ENCODE results near the gene TMEM218.
A peak's percentile ranks its signal among the peaks of the same experiment; 100 is the strongest.

Gene TMEM218

DNA sequence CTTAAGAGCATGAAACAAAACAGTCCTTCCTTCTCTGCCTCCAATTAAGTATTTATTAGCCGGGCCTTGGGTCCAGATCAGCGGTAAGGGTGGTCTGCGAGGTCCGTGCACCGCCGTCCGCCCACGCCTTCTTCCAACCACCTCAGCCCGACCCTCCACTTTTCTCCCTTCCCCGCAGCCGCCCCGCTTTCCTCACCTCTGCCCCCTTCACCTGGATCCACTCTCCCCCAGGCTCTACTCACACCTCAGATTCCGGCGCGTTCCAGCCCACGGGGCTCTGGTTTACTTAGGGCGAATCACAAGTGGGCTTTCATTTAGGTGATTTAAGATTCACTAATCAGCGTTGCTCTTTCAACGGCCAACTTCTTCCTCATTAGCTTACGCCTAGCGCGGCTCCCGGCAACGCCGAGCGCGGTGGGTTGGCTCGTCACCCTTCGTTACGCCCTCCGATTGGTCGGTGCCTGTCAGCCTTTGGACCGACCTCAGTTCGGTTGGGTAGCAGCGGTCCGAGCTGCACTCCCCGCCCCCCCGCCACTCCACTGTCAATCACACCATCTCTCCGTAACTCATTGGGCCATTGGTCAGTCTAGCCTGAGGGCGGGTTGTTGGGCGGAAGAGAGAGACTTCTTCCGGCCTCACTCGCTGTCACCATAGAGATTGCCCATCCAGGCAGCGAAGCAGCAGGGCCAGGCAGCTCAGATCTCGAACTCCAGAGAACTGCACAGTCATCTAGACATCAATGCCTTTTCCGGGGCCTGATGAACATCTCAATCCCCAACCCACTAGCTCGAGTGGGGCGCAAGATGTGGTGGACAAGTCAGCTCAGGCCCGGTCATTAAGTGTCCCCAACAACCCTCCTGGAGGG lies at the start of gene TMEM218:
TSS of gene TMEM218 (minus strand) at position 284 of the 865 bp plus-strand sequence. CDS start 9,385 bp downstream, outside the sequence.
- Histone ChIP-seq H3K4me3 (ENCODE audit: low read length in 2 of 2) (peak within 1 kb of the TSS; percentile 96 to 99), H3K27me3 (ENCODE audit: control insufficient read depth in 2 of 2, insufficient read depth in 2 of 2, low read length in 2 of 2) (no peaks in the 10 kb centered on the region), H3K27ac (ENCODE audit: low read depth in 2 of 2, low read length in 2 of 2) (peak within 1 kb of the TSS; percentile 73 to 77), H3K9ac (ENCODE audit: low read depth in 1 of 2, low read length in 2 of 2) (peak within 1 kb of the TSS; percentile 71 to 94), H3K9me3 (ENCODE audit: control insufficient read depth in 2 of 2, low read length in 2 of 2) (no peaks in the 10 kb centered on the region), H3K4me1 (ENCODE audit: control insufficient read depth in 2 of 2, insufficient read depth in 2 of 2, low read length in 2 of 2) (peaks cover 3% of the 10 kb centered on the region in 2 donors), H3K36me3 (ENCODE audit: control insufficient read depth in 2 of 2, insufficient read depth in 2 of 2, low read length in 2 of 2) (no peaks in the 10 kb centered on the region)

DNA sequence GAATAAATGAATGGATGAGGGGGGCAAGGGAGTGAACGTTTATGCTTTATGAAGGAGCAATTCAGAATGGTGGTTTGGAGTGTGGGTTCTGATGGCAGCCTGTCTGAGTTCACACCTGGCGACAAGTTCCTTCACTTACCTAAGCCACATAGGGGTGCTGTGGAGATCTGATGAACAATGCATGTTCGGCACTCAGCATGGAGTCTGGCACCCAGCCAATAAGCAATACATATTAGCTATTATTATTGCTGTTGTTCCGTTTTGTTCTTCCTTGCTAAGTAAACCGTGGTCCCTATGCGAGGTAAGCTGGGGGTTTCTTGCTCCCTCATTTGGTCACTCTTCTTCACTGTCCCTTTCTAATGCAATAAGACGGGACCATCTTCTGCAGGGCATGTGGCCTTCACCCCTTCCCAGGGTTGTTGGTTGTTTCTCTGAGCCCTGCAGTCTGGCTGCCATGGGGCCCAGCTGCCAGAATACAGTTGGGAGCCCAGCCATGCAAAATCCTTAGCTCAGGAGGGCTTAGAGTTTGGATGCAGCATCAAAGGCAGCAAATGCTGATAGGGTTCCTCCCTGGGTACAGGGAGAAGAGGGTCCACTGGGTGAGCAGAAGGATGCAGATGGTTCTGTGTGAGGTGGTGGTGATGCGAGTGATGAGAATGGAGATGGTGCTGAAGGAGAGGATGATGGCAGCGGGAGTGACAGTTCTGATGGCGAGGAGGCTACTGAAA lies 46.7 kb upstream of the TMEM218 start:
- Histone ChIP-seq H3K27me3 (ENCODE audit: control insufficient read depth in 2 of 2, insufficient read depth in 2 of 2, low read length in 2 of 2) (peaks cover 6 to 13% of the 10 kb centered on the region in 2 donors), H3K27ac (ENCODE audit: low read depth in 2 of 2, low read length in 2 of 2) (no peak overlapping the region), H3K4me3 (ENCODE audit: low read length in 2 of 2) (no peak overlapping the region), H3K9ac (ENCODE audit: low read depth in 1 of 2, low read length in 2 of 2) (no peak overlapping the region), H3K9me3 (ENCODE audit: control insufficient read depth in 2 of 2, low read length in 2 of 2) (no peaks in the 10 kb centered on the region), H3K36me3 (ENCODE audit: control insufficient read depth in 2 of 2, insufficient read depth in 2 of 2, low read length in 2 of 2) (no peaks in the 10 kb centered on the region), H3K4me1 (ENCODE audit: control insufficient read depth in 2 of 2, insufficient read depth in 2 of 2, low read length in 2 of 2) (no peaks in the 10 kb centered on the region)

DNA sequence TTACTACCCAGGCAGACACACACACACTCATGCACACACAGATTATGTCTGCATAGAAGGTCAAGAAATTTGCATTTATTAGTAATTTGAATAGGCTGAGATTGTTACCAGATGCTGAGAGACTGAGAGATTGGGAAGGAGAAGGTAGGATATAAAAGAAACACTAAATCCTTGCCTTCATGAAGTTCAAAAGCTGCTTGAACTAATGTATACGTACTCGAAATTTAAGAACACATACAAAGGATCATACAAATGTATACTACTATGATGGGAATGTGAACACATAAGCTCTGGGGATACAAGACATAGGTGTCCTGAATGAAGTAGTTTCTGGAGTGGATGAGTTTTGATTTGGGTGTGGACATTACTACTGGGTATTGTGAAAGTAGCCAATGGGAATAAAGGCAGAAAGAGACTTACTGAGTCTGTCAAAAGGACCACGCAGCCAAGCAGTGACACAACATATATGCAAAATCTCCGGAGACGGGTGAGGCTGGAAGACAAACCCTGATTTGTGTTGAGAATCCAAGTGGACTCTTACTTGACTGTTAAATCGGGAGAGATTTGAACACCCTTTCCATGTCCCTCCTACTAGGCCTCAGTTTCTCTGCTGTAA lies 45.8 kb upstream of the TMEM218 start:
- H3K4me3 ChIP-seq (ENCODE audit: low read length in 2 of 2) = no peak overlapping the region
- no peaks in the 10 kb centered on the region for H3K36me3 ChIP-seq (ENCODE audit: control insufficient read depth in 2 of 2, insufficient read depth in 2 of 2, low read length in 2 of 2)
- H3K4me1 ChIP-seq (ENCODE audit: control insufficient read depth in 2 of 2, insufficient read depth in 2 of 2, low read length in 2 of 2) = no peaks in the 10 kb centered on the region
- H3K9ac ChIP-seq (ENCODE audit: low read depth in 1 of 2, low read length in 2 of 2) = no peak overlapping the region
- no peak overlapping the region for H3K27ac ChIP-seq (ENCODE audit: low read depth in 2 of 2, low read length in 2 of 2)
- peaks cover 6 to 8% of the 10 kb centered on the region in 2 donors for H3K27me3 ChIP-seq (ENCODE audit: control insufficient read depth in 2 of 2, insufficient read depth in 2 of 2, low read length in 2 of 2)
- no peaks in the 10 kb centered on the region for H3K9me3 ChIP-seq (ENCODE audit: control insufficient read depth in 2 of 2, low read length in 2 of 2)

DNA sequence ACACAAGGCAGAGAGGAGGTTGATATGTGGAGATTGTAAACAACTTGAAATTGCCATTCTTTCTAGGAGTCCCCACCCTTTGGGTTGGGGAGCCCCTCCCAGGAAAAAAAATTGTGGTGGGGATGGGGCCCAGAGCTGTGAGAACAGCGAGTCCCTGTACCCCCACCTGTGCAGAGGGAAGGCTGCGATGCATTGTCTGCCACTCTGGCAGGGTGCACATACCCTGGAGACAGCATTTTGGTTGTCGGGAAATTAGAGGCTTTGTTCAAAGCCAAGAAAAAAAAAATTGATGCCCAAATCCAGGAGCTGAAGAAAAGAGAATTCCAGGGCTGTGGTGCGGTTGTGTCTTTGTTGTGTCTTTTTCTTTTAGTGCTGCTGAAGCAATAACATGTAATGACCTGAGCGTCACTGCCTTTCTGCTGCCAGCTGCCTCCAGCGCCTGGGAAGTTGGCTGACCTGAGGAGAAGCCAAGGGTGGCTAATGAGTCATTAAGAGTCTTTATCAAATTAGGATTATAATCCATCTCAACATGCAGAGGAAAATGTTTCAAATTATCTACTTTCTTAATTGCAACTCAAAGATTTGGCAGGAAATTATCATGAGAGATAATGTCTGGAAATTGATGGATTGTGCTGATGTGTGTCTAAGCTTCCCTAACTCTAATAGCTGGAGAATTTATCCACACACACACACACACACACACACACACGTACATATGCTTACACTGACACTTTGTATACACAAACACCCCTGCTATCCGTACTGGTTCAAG lies 45.1 kb upstream of the TMEM218 start:
- Histone ChIP-seq H3K36me3 (ENCODE audit: control insufficient read depth in 2 of 2, insufficient read depth in 2 of 2, low read length in 2 of 2) (no peaks in the 10 kb centered on the region), H3K9ac (ENCODE audit: low read depth in 1 of 2, low read length in 2 of 2) (no peak overlapping the region), H3K27ac (ENCODE audit: low read depth in 2 of 2, low read length in 2 of 2) (no peak overlapping the region), H3K9me3 (ENCODE audit: control insufficient read depth in 2 of 2, low read length in 2 of 2) (no peaks in the 10 kb centered on the region), H3K4me3 (ENCODE audit: low read length in 2 of 2) (no peak overlapping the region), H3K27me3 (ENCODE audit: control insufficient read depth in 2 of 2, insufficient read depth in 2 of 2, low read length in 2 of 2) (peaks cover 6 to 8% of the 10 kb centered on the region in 2 donors), H3K4me1 (ENCODE audit: control insufficient read depth in 2 of 2, insufficient read depth in 2 of 2, low read length in 2 of 2) (no peaks in the 10 kb centered on the region)

DNA sequence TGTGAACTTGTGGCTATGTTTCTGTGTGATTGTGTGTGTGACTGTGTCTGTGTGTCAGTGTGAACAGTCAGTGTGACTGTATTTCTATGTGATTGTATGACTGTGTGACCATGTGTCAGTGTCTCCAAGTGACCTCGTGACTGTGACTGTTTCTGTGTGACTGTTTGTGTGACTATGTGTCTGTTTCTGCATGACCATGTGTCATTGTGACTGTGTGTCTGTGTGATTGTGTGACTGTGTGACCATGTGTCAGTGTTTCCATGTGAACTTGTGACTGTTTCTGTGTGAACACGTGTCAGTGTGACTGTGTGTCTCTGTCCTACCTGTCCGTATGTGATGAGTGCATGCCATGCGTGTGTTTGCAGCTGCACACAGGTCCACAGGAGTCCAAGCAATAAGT lies 44.3 kb upstream of the TMEM218 start:
- Histone ChIP-seq H3K4me1 (ENCODE audit: control insufficient read depth in 2 of 2, insufficient read depth in 2 of 2, low read length in 2 of 2) (no peaks in the 10 kb centered on the region), H3K9ac (ENCODE audit: low read depth in 1 of 2, low read length in 2 of 2) (no peak overlapping the region), H3K27me3 (ENCODE audit: control insufficient read depth in 2 of 2, insufficient read depth in 2 of 2, low read length in 2 of 2) (peaks cover 6 to 8% of the 10 kb centered on the region in 2 donors), H3K27ac (ENCODE audit: low read depth in 2 of 2, low read length in 2 of 2) (no peak overlapping the region), H3K36me3 (ENCODE audit: control insufficient read depth in 2 of 2, insufficient read depth in 2 of 2, low read length in 2 of 2) (no peaks in the 10 kb centered on the region), H3K9me3 (ENCODE audit: control insufficient read depth in 2 of 2, low read length in 2 of 2) (no peaks in the 10 kb centered on the region), H3K4me3 (ENCODE audit: low read length in 2 of 2) (no peak overlapping the region)

DNA sequence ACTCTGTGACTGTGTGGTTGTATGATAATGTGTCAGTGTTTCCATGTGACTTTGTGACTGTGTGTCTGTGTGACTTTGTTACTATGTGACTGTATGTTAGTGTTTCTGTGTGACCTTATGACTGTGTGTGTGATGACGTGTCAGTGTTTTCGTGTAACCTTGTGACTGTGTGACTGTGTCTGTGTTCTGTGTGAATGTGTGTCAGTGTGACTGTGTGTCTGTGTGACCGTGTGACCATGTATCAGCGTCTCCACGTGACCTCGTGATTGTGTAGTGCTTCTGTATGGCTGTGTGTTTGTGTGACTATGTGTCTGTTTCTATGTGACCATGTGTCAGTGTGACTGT lies 43.6 kb upstream of the TMEM218 start:
- no peak overlapping the region for H3K27ac ChIP-seq (ENCODE audit: low read depth in 2 of 2, low read length in 2 of 2)
- no peak overlapping the region for H3K4me3 ChIP-seq (ENCODE audit: low read length in 2 of 2)
- H3K9me3 ChIP-seq (ENCODE audit: control insufficient read depth in 2 of 2, low read length in 2 of 2) = no peaks in the 10 kb centered on the region
- H3K4me1 ChIP-seq (ENCODE audit: control insufficient read depth in 2 of 2, insufficient read depth in 2 of 2, low read length in 2 of 2) = no peaks in the 10 kb centered on the region
- no peaks in the 10 kb centered on the region for H3K36me3 ChIP-seq (ENCODE audit: control insufficient read depth in 2 of 2, insufficient read depth in 2 of 2, low read length in 2 of 2)
- H3K27me3 ChIP-seq (ENCODE audit: control insufficient read depth in 2 of 2, insufficient read depth in 2 of 2, low read length in 2 of 2) = peaks cover 6 to 8% of the 10 kb centered on the region in 2 donors
- no peak overlapping the region for H3K9ac ChIP-seq (ENCODE audit: low read depth in 1 of 2, low read length in 2 of 2)

DNA sequence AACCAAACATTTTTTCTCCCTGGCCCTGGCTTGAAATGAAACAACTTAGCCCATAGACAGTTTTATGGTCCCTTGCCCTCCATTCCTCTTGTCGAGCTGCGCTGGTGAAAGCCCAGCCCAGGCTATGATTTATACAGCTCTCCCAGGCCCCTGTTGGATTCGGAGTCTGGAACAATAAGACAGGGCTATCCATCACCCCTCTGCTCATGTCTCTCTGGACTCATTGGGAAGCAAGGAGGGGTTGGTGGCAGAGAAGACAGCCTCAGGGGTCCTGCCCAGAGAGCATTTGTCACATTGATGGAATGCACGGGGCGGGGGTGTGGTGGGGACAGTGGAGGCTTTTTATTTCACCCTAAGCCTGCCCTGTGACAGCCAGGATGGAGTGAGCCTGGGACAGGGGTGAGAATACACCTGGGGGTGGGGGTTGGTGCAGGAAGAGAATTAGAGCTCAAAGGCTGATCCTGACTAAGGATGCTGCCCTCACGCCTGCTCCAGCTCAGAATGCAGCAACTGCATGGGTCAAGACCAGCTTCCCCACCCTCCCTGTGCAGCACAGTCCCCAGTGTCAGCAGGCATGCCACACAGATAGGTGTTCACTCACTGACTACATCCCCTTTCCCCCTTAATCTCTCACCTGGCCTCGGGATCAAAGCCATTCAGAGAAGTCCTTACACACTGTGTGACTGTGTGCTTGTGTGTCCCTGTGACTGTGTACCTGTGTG lies 43.1 kb upstream of the TMEM218 start:
- H3K4me1 ChIP-seq (ENCODE audit: control insufficient read depth in 2 of 2, insufficient read depth in 2 of 2, low read length in 2 of 2) = no peaks in the 10 kb centered on the region
- H3K27ac ChIP-seq (ENCODE audit: low read depth in 2 of 2, low read length in 2 of 2) = no peak overlapping the region
- H3K9ac ChIP-seq (ENCODE audit: low read depth in 1 of 2, low read length in 2 of 2) = no peak overlapping the region
- no peak overlapping the region for H3K4me3 ChIP-seq (ENCODE audit: low read length in 2 of 2)
- H3K9me3 ChIP-seq (ENCODE audit: control insufficient read depth in 2 of 2, low read length in 2 of 2) = no peaks in the 10 kb centered on the region
- no peaks in the 10 kb centered on the region for H3K36me3 ChIP-seq (ENCODE audit: control insufficient read depth in 2 of 2, insufficient read depth in 2 of 2, low read length in 2 of 2)
- H3K27me3 ChIP-seq (ENCODE audit: control insufficient read depth in 2 of 2, insufficient read depth in 2 of 2, low read length in 2 of 2) = peaks cover 6 to 8% of the 10 kb centered on the region in 2 donors

DNA sequence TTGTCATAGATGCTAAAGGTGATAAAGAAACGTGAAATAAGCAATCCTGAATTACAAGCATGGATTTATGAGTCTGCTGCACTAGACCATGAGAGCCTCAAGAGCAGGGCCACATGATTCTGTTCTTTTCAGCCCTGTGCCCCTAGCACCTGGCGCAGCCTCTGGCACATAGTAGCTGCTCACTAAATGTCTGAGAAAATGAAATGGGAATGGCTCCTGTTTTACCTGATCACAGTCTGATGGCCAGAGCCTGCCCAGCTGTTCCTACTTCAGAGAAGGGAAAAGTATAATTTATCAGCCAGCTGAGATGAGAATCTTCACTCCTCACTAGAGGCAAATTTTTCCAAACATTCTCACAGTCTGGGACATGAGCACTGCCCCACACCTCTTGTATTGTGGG lies 42.4 kb upstream of the TMEM218 start:
- Histone ChIP-seq H3K4me1 (ENCODE audit: control insufficient read depth in 2 of 2, insufficient read depth in 2 of 2, low read length in 2 of 2) (no peaks in the 10 kb centered on the region), H3K27ac (ENCODE audit: low read depth in 2 of 2, low read length in 2 of 2) (no peak overlapping the region), H3K9ac (ENCODE audit: low read depth in 1 of 2, low read length in 2 of 2) (no peak overlapping the region), H3K36me3 (ENCODE audit: control insufficient read depth in 2 of 2, insufficient read depth in 2 of 2, low read length in 2 of 2) (no peaks in the 10 kb centered on the region), H3K27me3 (ENCODE audit: control insufficient read depth in 2 of 2, insufficient read depth in 2 of 2, low read length in 2 of 2) (peaks cover 6 to 8% of the 10 kb centered on the region in 2 donors), H3K9me3 (ENCODE audit: control insufficient read depth in 2 of 2, low read length in 2 of 2) (no peaks in the 10 kb centered on the region), H3K4me3 (ENCODE audit: low read length in 2 of 2) (no peak overlapping the region)

DNA sequence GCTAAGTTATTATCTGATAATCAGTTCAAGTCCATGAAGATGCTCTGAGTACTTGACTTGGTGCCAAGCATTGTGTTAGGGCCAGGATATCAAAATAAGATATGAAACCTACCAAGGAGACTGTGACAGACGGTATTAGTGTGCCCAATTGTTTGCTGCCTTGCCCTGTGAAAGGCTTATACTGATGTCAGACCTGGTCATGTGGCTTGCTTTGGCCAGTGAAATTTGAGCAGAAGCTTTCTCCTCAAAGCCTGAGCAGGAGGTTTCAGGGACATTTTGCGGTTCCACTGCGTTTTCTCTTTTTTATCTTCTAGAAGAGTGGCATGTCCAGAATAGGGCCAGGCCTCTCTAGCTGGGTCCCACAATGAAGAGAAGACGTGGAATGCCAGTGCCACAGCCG lies 37.3 kb upstream of the TMEM218 start:
- H3K9ac ChIP-seq (ENCODE audit: low read depth in 1 of 2, low read length in 2 of 2) = no peak overlapping the region
- no peaks in the 10 kb centered on the region for H3K9me3 ChIP-seq (ENCODE audit: control insufficient read depth in 2 of 2, low read length in 2 of 2)
- H3K27me3 ChIP-seq (ENCODE audit: control insufficient read depth in 2 of 2, insufficient read depth in 2 of 2, low read length in 2 of 2) = no peaks in the 10 kb centered on the region
- H3K27ac ChIP-seq (ENCODE audit: low read depth in 2 of 2, low read length in 2 of 2) = no peak overlapping the region
- H3K4me1 ChIP-seq (ENCODE audit: control insufficient read depth in 2 of 2, insufficient read depth in 2 of 2, low read length in 2 of 2) = no peaks in the 10 kb centered on the region
- H3K36me3 ChIP-seq (ENCODE audit: control insufficient read depth in 2 of 2, insufficient read depth in 2 of 2, low read length in 2 of 2) = no peaks in the 10 kb centered on the region
- no peak overlapping the region for H3K4me3 ChIP-seq (ENCODE audit: low read length in 2 of 2)

All from mucosa of rectum (tissue), 2 donors.